GM23338 (cell line): ENCODE data around the gene TMEM244. TPM values are rescaled to one million over a fixed set of nuclear protein-coding genes. Genes with fewer than 3 reads are reported as not detected.

ENCODE experiments used
- ATAC-seq: fragments of 200-7000 bp; cut with Tn5 transposase; 3 replicates; pipeline ENCODE4 v1.9.1; 2020
- DNase-seq: peaks from one replicate; pipeline ENCODE4 v3.0.0-alpha.2; 2015; ENCODE audit warnings: low spot score
- H2AFZ ChIP-seq: fragments of 200-600 bp; sonication (generic); 2 replicates; pipeline ENCODE4 v1.8.0; 2016; ENCODE audit warnings: antibody characterized with exemption, mild to moderate bottlenecking, moderate library complexity
- H3F3A ChIP-seq: fragments of 200-600 bp; sonication (generic); replicated peaks from 2 replicates; pipeline ENCODE4 v1.8.0; 2017; ENCODE audit warnings: antibody characterized with exemption, mixed run types, low read depth
- H3K27ac ChIP-seq: fragments of 200-600 bp; sonication (generic); 2 replicates; pipeline ENCODE4 v1.6.1; 2016; ENCODE audit warnings: low read depth
- H3K27me3 ChIP-seq: fragments of 200-600 bp; sonication (generic); 2 replicates; pipeline ENCODE4 v1.8.0; 2016; ENCODE audit warnings: mild to moderate bottlenecking, mixed run types, moderate library complexity; ENCODE audit not compliant: insufficient read depth
- H3K36me3 ChIP-seq: fragments of 200-600 bp; sonication (generic); 2 replicates; pipeline ENCODE4 v1.8.0; 2016; ENCODE audit warnings: mild to moderate bottlenecking; ENCODE audit not compliant: insufficient read depth
- H3K4me1 ChIP-seq: fragments of 200-600 bp; sonication (generic); 2 replicates; pipeline ENCODE4 v1.8.0; 2016; ENCODE audit warnings: mild to moderate bottlenecking, moderate library complexity; ENCODE audit not compliant: insufficient read depth
- H3K4me2 ChIP-seq: fragments of 200-600 bp; sonication (generic); 2 replicates; pipeline ENCODE4 v1.7.1; 2017; ENCODE audit warnings: mixed run types
- H3K4me3 ChIP-seq: fragments of 200-600 bp; sonication (generic); 2 replicates; pipeline ENCODE4 v1.6.1; 2016; ENCODE audit warnings: mixed run types
- H3K79me2 ChIP-seq: fragments of 200-600 bp; sonication (generic); replicated peaks from 2 replicates; pipeline ENCODE4 v1.8.0; 2017; ENCODE audit warnings: mild to moderate bottlenecking; ENCODE audit not compliant: insufficient read depth
- H3K9me2 ChIP-seq: fragments of 200-600 bp; sonication (generic); 2 replicates; pipeline ENCODE4 v1.8.0; 2017; ENCODE audit not compliant: insufficient read depth
- H4K20me1 ChIP-seq: fragments of 200-600 bp; sonication (generic); replicated peaks from 2 replicates; pipeline ENCODE4 v1.8.0; 2017; ENCODE audit warnings: mild to moderate bottlenecking; ENCODE audit not compliant: insufficient read depth
- H3K27ac Mint-ChIP-seq: 2 replicates; pipeline ENCODE4 v1.8.0; 2020; ENCODE audit warnings: inconsistent platforms, mild to moderate bottlenecking, moderate library complexity, mixed read lengths
- H3K27me3 Mint-ChIP-seq: 3 replicates; pipeline ENCODE4 v1.8.0; 2022; ENCODE audit warnings: low read depth, mild to moderate bottlenecking, moderate library complexity, mixed read lengths, inconsistent platforms; ENCODE audit not compliant: insufficient read depth, poor library complexity
- H3K36me3 Mint-ChIP-seq: 3 replicates; pipeline ENCODE4 v1.8.0; 2021; ENCODE audit warnings: low read depth, mild to moderate bottlenecking, inconsistent platforms, moderate library complexity, mixed read lengths
- H3K4me1 Mint-ChIP-seq: 3 replicates; pipeline ENCODE4 v1.8.0; 2020; ENCODE audit warnings: mild to moderate bottlenecking, inconsistent platforms, mixed read lengths
- H3K4me3 Mint-ChIP-seq: 3 replicates; pipeline ENCODE4 v1.8.0; 2021; ENCODE audit warnings: moderate library complexity, mild to moderate bottlenecking, inconsistent platforms, mixed read lengths
- H3K9me3 Mint-ChIP-seq: 3 replicates; pipeline ENCODE4 v1.8.0; 2020; ENCODE audit warnings: moderate library complexity, mild to moderate bottlenecking, inconsistent platforms, mixed read lengths
- CREB1 ChIP-seq: fragments of 250-450 bp; sonication (Bioruptor Pico); IDR thresholded peaks from 2 replicates; pipeline ENCODE4 v1.5.0; 2020; ENCODE audit warnings: low read depth, mild to moderate bottlenecking, moderate library complexity
- CTCF ChIP-seq, 2 experiments: fragments of 200-600 bp in 1 of 2; sonication (generic) in 1 of 2; conservative IDR thresholded peaks; 2 replicates each; pipeline versions ENCODE4 v1.5.1 to v1.6.1; 2016 to 2017; ENCODE audit warnings: antibody characterized with exemption in 2 of 2, low read depth in 2 of 2, mild to moderate bottlenecking in 2 of 2, moderate library complexity in 1 of 2
- ETS1 ChIP-seq: IDR thresholded peaks from 2 replicates; pipeline ENCODE4 v1.6.1; 2016; ENCODE audit warnings: antibody characterized with exemption
- EZH2 ChIP-seq: fragments of 200-600 bp; sonication (generic); IDR thresholded peaks from one replicate; pipeline ENCODE4 v1.8.0; 2017; ENCODE audit warnings: antibody characterized with exemption, mild to moderate bottlenecking, low read depth; ENCODE audit not compliant: unreplicated experiment
- EZH2phosphoT487 ChIP-seq: fragments of 200-600 bp; sonication (generic); IDR thresholded peaks from one replicate; pipeline ENCODE4 v1.8.1; 2018; ENCODE audit warnings: antibody characterized with exemption; ENCODE audit not compliant: unreplicated experiment
- JUNB ChIP-seq: IDR thresholded peaks from one replicate; pipeline ENCODE4 v1.6.1; 2016; ENCODE audit warnings: antibody characterized with exemption; ENCODE audit not compliant: unreplicated experiment
- NANOG ChIP-seq: IDR thresholded peaks from 2 replicates; pipeline ENCODE4 v1.6.1; 2016; ENCODE audit warnings: antibody characterized with exemption, borderline replicate concordance
- POLR2AphosphoS5 ChIP-seq: IDR thresholded peaks from 2 replicates; pipeline ENCODE4 v1.6.1; 2016; ENCODE audit warnings: antibody characterized with exemption, low read depth
- REST ChIP-seq: IDR thresholded peaks from one replicate; pipeline ENCODE4 v1.6.1; 2018; ENCODE audit warnings: antibody characterized with exemption; ENCODE audit not compliant: unreplicated experiment
- STAT1 ChIP-seq: IDR thresholded peaks from one replicate; pipeline ENCODE4 v1.6.1; 2016; ENCODE audit warnings: antibody characterized with exemption; ENCODE audit not compliant: unreplicated experiment
- ZNF114 ChIP-seq: fragments of 250-450 bp; sonication (Bioruptor Pico); IDR thresholded peaks from 2 replicates; pipeline ENCODE4 v1.5.0; 2020; ENCODE audit warnings: mild to moderate bottlenecking, moderate library complexity
- ZNF331 ChIP-seq: fragments of 250-450 bp; sonication (Bioruptor Pico); IDR thresholded peaks from 2 replicates; pipeline ENCODE4 v1.5.0; 2020; ENCODE audit warnings: low read depth, mild to moderate bottlenecking, moderate library complexity
- ZNF462 ChIP-seq: fragments of 250-450 bp; sonication (Bioruptor Pico); IDR thresholded peaks from 2 replicates; pipeline ENCODE4 v1.5.0; 2020; ENCODE audit warnings: mild to moderate bottlenecking, moderate library complexity
- polyA plus RNA-seq: library from polyadenylated mRNA; unstranded; fragments of >200 nt; fragmentation: Nextera tagmentation; extraction: Ambion mirVana; gene quantifications from 2 replicates; pipeline ENCODE4 v1.2.1, GENCODE V29; 2016
- total RNA-seq: library from RNA; depleted of rRNA; stranded (reverse); fragments of >200 nt; shearing (Covaris generic); gene quantifications from 2 replicates; pipeline ENCODE4 v1.2.3, GENCODE V29; 2014

TMEM244 gene
- total and polyA plus RNA-seq, 2 experiments from 2014 or later, result not detected

- H2AFZ ChIP-seq, result no peak overlapping the region
- ATAC-seq, result no peak
- no peak overlapping the region for H3K4me3 ChIP-seq
- Mint-ChIP-seq H3K4me1 (peaks cover 10% of the 10 kb centered on the region), H3K36me3 (no peaks in the 10 kb centered on the region), H3K27me3 (no peaks in the 10 kb centered on the region), H3K4me3 (no peak overlapping the region), H3K9me3 (no peaks in the 10 kb centered on the region), H3K27ac (no peak overlapping the region)
- no peaks in the 10 kb centered on the region for H3K27me3 ChIP-seq
- no peaks in the 10 kb centered on the region for H3K36me3 ChIP-seq
- H3K4me1 ChIP-seq, result no peaks in the 10 kb centered on the region
- H3F3A ChIP-seq, result no peaks in the 10 kb centered on the region
- no peaks in the 10 kb centered on the region for H4K20me1 ChIP-seq
- H3K4me2 ChIP-seq, result no peak overlapping the region
- no peak overlapping the region for H3K27ac ChIP-seq
- TF ChIP-seq EZH2, result no peak
- no peak for TF ChIP-seq POLR2AphosphoS5
- TF ChIP-seq ETS1, result no peak
- no peak for TF ChIP-seq ZNF114 (CRISPR knock-in tag)
- no peak for TF ChIP-seq REST
- no peak for TF ChIP-seq STAT1
- no peak for TF ChIP-seq ZNF331 (CRISPR knock-in tag)
- TF ChIP-seq NANOG, result no peak
- no peak for TF ChIP-seq CTCF (conservative IDR thresholded peaks at IDR 0.05; ENCODE audit: low read depth in 2 of 2)
- no peak for TF ChIP-seq ZNF462 (CRISPR knock-in tag)
- no peak for TF ChIP-seq JUNB
- TF ChIP-seq EZH2phosphoT487, result no peak
- TF ChIP-seq CREB1, result no peak
- no peak for DNase-seq
- no peaks in the 10 kb centered on the region for H3K79me2 ChIP-seq
- H3K9me2 ChIP-seq, result no peaks in the 10 kb centered on the region
Observed at GRCh38 chr6:129853996-129854711, 7.0 kb downstream of the TMEM244 start.
